OCI-LY7 (cell line): Measurements from ENCODE around the gene DUSP22.

Experiments
- EZH2phosphoT487 ChIP-seq: fragments of 200-600 bp; sonication (generic); IDR thresholded peaks from 2 replicates; pipeline ENCODE4 v1.6.1; 2018; ENCODE audit warnings: low read depth, borderline replicate concordance, mild to moderate bottlenecking, mixed run types, antibody characterized with exemption, low read length, moderate library complexity, mixed read lengths
- TF ChIP-seq, protein P1 (sequence below): fragments of 200-600 bp; sonication (generic); conservative IDR thresholded peaks from 2 replicates; pipeline ENCODE4 v1.5.1; 2014; ENCODE audit warnings: mild to moderate bottlenecking, antibody characterized with exemption, low read length, moderate library complexity, mixed read lengths

GRCh38 chr6:358432-358831 is 66.1 kb downstream of the DUSP22 start:
- TF ChIP-seq, protein P1, sequence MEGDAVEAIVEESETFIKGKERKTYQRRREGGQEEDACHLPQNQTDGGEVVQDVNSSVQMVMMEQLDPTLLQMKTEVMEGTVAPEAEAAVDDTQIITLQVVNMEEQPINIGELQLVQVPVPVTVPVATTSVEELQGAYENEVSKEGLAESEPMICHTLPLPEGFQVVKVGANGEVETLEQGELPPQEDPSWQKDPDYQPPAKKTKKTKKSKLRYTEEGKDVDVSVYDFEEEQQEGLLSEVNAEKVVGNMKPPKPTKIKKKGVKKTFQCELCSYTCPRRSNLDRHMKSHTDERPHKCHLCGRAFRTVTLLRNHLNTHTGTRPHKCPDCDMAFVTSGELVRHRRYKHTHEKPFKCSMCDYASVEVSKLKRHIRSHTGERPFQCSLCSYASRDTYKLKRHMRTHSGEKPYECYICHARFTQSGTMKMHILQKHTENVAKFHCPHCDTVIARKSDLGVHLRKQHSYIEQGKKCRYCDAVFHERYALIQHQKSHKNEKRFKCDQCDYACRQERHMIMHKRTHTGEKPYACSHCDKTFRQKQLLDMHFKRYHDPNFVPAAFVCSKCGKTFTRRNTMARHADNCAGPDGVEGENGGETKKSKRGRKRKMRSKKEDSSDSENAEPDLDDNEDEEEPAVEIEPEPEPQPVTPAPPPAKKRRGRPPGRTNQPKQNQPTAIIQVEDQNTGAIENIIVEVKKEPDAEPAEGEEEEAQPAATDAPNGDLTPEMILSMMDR = no peak
- TF ChIP-seq EZH2phosphoT487 = no peak
